ENCODE measurements around the gene C1orf53.

DNA sequence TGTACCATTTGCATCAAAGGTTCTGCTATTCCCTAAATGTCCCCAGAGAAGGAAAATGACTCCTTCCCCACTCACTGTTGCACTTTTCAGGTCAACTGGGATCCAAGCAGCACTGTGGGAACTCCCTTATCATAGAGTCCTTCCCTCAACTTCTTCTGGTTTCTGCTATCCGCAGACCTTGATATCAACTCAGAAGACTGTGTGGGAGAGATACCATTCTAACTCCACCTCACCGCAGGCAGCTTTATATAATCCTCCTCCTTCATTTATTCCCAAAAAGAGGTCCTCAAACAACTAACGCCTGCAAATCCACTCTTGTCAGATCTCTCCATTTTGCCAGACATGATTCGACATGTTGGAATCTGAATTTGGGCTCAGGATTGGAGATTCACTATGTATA, 42.1 kb downstream of the C1orf53 start:
- TF ChIP-seq CTCF (IDR thresholded peaks at IDR 0.05) = no peak
- no peak for TF ChIP-seq EZH2 (IDR thresholded peaks at IDR 0.05)
